ENCODE data around the gene CDYL.

Gene CDYL

GRCh38 chr6:4908062-4908461 lies 131.9 kb downstream of the CDYL start:
- no peak for DNase-seq (ENCODE audit: low read depth)

GRCh38 chr6:4909063-4909706 lies 133.0 kb downstream of the CDYL start:
- DNase-seq (ENCODE audit: low read depth), result no peak

- DNase-seq (ENCODE audit: low read depth), result no peak
Observed at GRCh38 chr6:4910037-4910760, 134.0 kb downstream of the CDYL start.

- no peak for DNase-seq (ENCODE audit: low read depth)
Observed at GRCh38 chr6:4912559-4912958, 136.4 kb downstream of the CDYL start.

DNA sequence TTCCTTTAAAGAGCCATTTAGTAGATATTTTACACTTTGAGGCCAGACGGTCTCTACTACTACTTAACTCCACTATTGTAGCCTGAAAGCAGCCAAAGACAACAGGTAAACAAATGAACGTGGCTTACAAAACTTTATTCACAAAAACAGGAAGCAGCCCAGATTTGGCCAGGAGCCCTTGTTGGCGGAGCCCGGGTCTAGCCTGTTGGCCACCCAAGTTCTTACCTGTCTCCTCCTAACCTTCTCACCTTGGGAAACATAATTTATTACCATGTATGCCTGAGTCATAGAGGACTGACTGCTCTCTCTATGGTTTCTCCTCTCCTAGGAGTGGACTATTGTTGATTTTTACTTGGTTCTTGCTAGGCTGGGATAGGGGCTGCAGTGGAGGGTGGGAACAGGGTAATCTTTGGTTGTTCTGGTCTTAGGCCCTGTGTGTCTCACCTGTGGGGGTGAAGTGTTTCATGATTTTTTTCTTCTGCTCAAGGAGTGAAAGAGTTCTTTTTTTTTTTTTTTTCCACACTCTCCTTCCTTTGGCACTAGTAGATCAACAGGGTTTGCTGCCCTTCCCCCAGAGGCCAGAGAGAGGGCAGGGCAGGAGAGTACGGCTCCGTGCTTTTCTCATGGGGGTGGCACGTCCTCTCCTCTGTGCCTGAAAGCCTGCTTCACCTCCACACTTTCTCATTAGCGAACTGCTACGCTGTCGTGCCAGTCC lies 137.7 kb downstream of the CDYL start:
- DNase-seq (ENCODE audit: low read depth), result no peak

- no peak for DNase-seq (ENCODE audit: low read depth)
Observed at GRCh38 chr6:4914420-4915159, 138.4 kb downstream of the CDYL start.

DNA sequence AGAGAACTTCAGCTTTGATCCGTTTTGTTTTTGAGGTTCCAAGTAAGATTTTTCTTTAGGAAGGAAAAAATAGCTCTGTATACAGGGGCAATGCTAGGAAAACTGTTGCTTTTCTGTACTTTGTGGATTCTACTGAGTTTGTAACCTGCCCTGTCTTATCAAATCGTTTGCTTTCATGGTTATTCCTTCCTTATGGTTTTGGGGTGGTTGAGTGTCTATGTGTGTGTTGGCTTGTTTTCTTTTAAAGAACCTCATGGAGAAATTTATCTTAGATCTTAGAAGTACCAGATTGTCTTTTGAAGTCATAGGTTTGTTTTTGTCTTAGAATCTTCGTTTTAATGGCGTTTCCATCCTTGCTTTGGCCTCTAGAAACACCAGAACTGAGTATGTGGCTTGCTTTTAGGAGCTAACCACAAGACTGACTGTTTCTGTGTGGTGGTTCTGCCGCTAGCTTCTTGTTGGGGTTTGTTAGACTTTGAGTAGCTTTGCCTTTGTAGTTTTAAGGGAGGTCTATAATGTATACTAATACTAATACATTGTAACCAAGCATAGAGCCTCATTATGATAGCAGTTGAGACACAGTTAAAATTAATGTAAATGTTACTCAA lies 140.9 kb downstream of the CDYL start:
- DNase-seq (ENCODE audit: low read depth), result no peak

DNA sequence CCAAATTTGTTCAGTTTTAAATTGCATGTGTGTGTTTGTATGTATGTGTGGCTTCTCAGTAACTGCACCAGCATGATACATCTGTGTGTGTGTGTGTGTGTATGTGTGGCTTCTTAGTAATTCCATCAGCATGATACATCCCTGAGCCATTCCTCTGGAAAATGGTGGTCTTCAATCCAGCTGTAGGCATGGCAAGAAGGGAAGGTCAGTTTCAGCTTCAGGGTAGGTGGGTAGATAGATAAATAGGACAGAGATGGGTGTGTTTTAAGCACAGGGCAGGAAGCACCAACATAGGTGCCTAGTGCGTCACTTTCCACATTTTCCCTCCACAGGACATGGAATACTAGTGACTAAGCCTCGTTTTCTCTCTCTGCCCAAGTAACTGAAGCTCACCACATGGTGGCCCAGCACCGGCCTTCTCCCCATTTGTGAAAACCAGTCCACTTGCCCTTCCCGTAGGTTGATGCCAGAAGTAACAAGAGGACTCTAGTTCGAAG lies 144.8 kb downstream of the CDYL start:
- no peak for DNase-seq (ENCODE audit: low read depth)

- DNase-seq (ENCODE audit: low read depth), result no peak
Observed at GRCh38 chr6:4922488-4923037, 146.4 kb downstream of the CDYL start.

DNA sequence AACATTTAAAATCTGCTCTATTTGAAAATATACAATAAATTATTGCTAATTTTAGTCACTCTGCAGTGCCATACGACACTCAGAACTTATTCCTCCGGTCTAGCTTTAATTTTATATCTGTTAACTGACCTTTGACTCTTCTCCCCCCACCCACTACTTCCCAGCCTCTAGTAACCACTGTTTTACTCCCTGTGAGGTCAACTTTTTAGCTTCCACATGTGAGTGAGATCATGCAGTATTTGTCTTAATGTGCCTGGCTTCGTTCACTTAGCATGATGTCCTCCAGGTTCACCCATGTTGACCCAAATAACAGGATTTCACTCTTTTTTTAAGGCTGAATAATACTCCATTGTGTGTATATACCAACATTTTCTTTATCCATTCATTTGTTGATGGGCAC lies 146.9 kb downstream of the CDYL start:
- DNase-seq (ENCODE audit: low read depth), result no peak

DNA sequence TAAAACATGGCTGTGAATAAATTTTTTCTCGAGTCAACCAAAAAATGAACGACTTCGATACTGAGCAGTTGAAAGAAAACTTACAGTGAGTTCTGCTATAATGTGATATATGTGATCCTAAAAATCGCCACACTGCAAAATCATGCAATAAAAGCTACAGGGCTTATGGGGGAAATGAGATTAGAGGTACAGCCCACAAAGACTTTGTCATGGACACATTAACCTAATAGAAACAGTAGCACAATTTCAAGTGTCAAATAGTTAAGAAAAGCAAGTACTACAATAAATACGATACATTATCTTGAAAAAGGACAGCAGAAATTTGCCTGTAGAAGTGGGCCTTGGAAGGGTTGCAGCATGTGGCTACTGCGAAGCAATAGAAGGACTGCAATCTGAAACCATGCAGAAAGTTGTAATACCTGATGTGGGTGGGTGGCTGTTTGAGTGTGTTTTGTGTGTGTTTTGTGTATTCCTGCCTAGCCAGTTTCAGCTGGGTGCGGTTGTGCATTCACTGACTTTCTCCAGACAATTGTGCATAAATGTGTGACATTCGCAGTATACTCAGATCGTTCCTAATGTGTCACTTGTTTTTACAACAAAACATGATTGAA lies 148.6 kb downstream of the CDYL start:
- DNase-seq (ENCODE audit: low read depth), result no peak

DNA sequence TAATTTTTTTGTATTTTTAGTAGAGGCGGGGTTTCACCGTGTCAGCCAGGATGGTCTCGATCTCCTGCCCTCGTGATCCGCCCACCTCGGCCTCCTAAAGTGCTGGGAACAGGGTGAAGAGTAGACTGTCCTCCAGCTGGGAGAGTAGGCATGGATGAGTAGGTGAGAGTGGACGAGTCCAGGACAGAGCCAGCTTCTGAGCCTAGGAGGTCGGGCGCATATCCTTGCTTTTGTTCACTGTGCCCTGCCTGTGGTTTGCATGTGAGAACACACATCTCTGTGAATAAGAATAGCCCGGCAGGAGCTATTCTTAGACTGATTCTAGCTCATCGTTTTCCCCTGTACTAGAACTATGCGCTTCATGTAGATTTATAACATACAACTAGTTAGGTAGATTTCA lies 149.4 kb downstream of the CDYL start:
- no peak for DNase-seq (ENCODE audit: low read depth)

DNA sequence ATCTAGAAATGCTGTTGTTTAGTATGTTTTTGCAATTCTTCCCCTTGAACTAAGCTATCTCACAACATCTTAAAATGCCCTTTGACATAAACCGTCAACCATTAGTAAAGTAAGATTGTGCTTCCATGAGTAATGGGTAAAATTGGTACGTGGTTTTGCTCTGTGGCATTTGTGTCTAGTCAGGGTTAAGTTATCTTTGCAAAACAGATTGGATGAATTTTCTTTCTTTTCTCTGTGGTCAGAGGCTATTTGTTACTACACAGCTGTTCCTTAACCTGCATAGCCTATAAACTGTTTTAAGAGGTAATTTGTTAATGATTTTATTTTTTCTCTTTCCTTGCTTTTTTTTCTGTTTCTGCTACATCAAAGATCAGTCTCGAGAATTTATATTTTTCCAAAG lies 152.2 kb downstream of the CDYL start:
- DNase-seq (ENCODE audit: low read depth), result no peak

- DNase-seq (ENCODE audit: low read depth), result no peak
Observed at GRCh38 chr6:4929097-4929718, 153.0 kb downstream of the CDYL start.

DNA sequence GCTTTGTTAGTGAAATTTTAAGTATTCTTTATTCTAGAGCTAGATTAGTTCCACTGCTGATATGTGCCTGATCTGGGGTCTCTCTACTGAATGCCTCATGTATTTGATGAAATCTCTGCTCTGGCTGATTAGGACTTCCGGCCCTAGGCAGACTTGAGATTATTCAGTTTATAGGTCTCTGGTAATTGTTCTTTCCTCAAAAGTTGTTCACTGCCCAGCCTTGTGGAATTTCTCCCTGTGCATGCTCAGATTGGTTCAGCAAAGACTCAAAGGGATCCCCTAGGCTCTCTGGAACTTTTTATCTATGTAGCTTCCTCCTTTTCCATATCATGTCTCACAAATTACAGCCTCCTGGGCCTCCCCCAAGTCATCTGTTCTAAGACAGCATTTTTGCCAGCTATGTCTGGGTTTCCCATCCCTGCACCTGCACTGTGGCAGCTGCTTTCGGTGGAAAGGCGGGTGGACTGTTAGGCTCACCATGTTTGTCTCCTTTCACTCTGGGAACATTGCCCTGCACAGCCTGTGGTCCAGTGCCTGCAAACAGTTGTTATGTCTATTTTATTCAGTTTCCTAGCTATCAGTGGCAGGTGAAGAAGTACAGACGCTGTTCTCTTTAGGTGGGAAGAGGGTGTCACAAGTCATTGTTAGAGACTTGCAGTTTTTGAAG lies 154.0 kb downstream of the CDYL start:
- no peak for DNase-seq (ENCODE audit: low read depth)

- DNase-seq (ENCODE audit: low read depth), result no peak
Observed at GRCh38 chr6:4931530-4932227, 155.5 kb downstream of the CDYL start.

DNA sequence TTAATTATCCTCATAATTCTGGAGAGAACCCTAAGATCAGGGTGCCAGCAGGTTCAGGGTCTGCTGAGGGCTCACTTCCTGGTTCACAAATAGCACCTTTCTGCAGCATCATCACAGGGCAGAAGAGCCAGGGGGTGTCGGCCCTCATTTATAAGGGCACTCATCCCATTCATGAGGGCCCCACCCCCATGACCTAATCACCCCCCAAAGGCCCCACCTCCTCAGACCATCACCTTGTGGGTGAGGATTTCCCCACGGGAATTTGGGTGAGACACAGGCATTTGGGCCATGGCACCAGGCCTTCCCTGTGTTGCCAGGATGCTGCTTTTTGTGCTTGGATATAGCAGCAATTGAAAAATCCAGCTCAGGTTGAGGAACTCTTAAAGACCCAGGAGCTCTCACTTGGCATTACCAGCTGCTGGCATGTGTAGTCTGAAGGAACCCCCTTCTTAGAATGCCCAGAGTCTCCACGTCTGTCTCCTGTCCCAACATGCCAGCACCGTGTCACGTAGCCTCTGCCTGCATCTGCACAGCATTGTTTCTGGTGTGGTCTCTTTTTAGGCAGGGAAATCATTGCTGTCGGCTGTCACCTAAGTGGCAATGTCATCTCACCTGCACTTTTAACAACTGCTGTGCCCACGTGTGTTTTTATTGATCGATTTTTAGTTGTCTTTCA lies 156.2 kb downstream of the CDYL start:
- no peak for DNase-seq (ENCODE audit: low read depth)

GRCh38 chr6:4935486-4935885 lies 159.3 kb downstream of the CDYL start:
- DNase-seq (ENCODE audit: low read depth), result no peak
